GM19043 (cell line): ENCODE results near the gene SNCB.

Source experiments
- ATAC-seq: cut with Tn5 transposase; IDR thresholded peaks from one replicate; pipeline ENCODE4 v1.9.1; 2021; ENCODE audit warnings: low read depth; ENCODE audit not compliant: unreplicated experiment

SNCB gene

DNA sequence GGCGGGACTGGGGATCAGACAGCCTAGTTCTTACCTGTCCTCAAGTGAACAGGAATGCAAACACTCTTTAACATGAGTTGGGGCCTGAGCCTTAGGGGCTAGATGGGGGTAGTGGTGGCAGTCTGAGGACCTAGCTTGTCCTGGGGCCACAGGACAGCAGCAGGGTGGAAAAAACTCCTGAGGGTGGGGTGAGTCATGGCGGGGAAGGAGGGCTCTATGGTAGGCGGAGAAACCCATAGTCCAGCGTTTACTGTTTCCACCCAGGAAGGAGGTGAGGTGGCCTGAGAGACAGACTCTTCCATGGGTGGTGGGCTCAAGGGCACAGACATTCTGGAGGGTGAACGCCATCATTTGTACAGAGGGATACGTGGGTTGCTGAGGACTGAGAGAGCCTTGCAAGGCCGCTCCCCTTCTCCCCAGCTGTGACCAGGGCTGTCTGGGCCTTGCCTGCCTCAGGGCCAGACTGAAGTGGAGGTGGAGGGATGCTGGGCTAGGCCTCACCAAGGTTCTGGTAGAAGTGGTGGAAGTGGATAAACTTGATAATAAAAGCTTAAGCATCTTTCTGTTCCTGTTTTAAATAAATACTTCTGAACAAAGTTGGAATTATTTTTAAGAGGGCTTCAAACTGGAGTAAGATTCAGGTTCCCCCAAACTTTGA lies 15.8 kb upstream of the SNCB start:
- no peak for ATAC-seq

DNA sequence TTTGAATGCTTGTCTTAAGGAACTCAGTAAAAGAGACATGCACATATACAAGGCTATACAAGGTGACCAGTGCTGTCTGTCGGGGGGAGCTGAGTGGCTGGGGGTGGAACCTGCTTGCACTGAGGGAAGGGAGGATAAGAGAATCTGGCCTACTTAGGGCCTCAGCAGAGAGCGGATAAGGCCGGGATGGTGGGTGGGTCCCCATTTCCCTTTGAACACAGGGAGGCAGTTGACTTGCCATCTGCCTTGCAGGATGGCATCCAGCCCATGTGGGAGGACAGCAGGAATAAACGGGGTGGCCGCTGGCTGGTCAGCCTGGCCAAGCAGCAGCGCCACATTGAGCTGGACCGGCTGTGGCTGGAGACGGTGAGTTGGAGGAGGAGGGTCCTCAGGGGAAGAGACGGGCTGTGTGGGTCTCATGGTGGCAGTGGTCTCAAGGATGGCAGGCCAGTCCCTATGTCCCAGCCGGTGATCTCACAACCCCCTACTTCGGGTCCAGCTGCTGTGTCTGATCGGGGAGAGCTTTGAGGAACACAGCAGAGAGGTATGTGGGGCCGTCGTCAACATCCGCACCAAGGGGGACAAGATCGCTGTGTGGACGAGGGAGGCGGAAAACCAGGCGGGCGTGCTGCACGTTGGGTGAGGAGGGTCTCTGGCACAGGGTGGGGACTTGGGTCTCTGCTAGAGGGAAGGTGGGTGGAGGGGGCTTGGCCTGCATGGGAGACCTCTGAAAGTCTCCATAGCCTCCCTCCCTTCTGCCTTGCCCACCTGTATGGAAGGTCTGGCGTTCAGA lies 14.7 kb upstream of the SNCB start:
- ATAC-seq = no peak

- ATAC-seq = no peak
Observed at GRCh38 chr5:176644294-176644693, 14.0 kb upstream of the SNCB start.

- ATAC-seq = no peak
Observed at GRCh38 chr5:176643491-176644219, 13.3 kb upstream of the SNCB start.

DNA sequence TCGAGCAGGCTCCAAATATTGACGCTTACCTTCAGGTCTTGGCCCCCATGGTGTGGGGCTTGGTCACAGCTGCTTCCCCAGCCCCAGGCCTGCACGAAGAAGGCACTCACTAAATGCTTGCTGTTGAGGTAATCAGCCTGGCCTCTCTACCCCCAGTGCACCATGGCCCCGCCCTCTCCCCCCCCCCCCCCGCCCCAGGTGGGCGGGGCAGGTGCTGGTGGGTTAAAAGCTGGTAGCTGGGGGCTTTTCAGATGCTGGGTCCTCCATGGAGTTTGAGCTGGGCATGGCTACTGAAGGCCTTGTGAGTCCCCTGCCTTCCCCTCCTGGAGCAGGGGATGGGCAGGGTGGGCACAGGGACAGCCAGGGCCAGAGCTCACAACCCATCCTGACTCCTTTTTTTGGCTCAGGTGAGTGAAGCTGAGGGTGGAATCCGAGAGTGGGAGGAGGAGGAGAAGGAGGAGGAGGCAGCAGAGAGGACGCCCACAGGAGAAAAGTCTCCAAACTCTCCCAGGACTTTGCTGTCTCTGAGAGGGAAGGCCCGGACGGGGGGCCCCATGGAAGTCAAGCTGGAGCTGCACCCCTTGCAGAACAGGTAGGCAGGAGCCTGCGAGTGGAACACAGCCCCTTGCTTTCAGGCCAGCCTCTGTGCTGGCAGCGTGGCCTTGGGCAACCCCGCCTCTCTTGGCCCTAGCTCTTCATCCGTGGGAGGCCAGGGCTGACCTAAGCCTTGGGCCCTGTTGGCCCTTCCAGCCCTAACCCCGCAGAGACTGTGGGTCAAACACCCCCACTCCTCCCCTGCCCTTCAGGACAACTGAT lies 12.5 kb upstream of the SNCB start:
- no peak for ATAC-seq

DNA sequence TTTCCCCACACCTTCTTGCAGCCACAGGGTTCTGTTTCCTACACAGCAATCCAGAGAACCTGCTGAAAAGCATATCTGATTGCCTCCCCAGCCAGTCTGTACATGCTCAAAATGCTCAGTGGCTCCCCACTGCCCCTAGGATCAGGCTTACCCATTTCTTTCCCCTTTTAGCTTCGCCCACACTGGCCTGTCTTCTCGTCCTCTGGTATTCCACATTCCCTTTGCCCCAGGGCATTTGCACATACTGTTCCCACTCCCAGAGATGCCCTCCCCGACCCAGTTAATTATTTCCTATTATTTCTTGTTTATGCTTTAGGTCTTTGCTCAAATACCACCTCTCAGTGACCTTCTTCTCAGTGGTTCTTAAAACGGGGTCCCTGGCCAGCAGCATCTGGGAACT lies 10.3 kb upstream of the SNCB start:
- no peak for ATAC-seq

GRCh38 chr5:176639981-176640380 lies 9.6 kb upstream of the SNCB start:
- no peak for ATAC-seq

DNA sequence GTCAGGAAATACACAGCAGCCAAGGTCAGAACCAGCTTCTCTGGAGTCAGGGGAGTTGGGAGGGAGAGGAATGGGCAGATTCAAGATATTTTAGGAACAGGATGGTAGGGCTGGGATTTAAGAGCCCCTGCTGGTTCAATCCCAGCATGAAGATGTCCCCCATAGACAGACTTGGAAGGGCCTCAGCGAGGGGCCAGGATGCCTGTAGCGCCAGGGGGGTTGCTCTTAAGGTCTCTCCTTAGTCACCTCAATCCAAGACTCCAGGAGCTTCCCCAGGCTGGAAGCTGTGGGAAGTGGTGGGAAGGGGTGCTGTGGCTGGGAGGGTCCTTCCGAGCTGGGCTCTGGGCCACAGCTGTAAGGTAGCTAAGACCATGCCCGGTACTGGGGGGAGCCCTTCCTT lies 8.9 kb upstream of the SNCB start:
- ATAC-seq = no peak

DNA sequence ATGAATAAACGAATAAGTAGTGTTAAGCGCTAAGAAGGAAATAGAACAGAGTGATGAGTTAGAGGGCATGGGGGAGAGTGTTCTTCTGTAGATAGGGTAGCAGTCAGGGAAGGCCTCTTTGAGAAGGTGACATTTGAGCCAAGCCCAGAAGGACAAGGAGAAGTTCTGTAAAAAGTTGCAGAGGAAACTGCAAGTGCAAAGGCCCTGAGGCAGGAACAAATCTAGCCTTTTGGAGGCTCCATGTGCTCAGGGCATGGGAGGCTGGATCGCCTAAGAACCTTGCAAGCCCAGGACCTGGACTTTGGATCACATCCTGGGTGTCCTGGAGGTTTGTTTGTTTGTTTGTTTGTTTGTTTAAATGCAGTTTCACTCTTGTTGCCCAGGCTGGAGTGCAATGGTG lies 8.1 kb upstream of the SNCB start:
- ATAC-seq = no peak

- ATAC-seq = no peak
Observed at GRCh38 chr5:176637556-176637955, 7.2 kb upstream of the SNCB start.

DNA sequence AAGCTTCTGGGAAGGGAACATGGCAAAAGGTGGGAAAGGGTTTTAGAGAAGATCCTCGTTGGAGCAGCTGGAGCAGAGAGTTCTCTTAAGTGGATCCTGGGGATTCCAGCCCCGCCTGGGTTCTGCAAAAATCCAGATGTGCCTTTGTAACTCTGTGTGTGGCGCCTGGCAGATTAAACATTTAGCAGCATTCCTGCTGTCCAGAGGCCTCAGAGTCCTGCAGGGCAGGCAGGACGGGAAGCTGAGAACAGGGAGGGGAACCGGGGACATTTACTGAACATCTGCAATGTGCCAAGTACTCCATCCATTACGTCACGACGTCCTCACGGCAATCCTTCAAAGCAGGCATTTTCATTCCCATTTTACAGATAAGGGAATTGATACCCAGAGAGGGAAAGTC lies 6.1 kb upstream of the SNCB start:
- ATAC-seq = no peak

DNA sequence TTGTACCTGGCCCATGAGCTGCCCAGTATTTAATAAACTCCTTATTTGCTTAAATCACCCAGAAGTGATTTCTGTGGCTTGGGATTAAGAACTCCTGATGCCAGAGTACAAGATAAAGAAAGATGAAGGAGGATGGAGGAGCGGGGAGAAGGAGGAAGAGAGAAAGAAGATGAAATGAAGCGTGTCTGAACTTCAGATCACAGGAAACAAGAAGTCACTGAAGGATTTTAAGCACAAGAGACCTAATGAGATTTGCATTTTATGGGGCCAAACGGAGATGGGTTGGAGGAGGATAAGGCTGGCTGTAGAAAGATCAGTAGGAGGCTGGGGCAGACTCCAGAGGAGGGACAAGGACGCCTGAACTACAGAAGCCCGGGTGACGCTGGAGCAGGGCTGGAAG lies 3.3 kb upstream of the SNCB start:
- no peak for ATAC-seq

DNA sequence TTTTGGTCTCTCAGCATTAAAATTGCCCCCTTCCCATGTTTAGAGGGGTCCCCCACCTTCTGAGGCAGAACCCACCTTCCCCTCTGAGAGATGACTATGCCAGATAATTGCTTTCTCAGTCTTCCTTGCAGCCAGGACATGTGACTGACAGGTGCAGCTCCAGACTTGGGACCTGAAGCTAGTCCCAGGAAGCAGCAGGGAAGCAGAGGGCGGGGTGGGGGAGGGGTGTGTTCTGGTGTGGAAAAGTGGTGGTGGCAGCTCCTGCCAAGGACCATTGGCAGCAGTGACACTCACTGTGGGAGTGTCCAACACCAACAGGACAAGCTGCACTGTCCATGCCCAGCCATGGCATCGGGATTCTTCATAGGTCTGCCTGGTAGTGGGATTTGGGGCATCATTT lies 2.4 kb upstream of the SNCB start:
- no peak for ATAC-seq

- ATAC-seq = no peak
Observed at GRCh38 chr5:176631383-176632200, 1.3 kb upstream of the SNCB start.

DNA sequence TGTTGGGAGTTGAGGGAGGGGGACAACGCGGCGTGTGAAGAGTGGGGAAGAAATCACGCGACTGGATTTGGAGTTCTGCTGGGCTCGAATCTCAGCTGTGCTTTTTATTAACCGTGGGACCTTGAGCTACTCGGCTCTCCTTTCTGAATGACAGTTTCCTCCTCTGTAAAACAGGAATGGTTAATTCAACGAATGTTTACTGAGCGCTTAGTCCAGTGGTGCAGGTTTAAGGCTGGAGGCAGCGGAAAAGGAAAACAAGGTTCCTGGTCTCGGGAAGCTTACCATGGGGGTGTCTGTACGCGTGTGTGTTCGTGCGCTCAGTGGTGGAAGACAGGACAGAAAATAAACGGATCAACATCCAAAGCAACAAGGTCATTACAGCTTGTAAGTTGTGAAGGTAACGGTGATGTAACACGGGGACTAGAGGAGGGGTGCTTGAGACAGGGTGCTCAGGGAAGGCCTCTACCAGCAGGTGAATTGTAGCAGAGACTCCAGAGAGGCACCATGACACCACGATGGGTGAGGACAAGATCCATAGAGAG lies 418 bp upstream of the SNCB start:
- no peak for ATAC-seq

- ATAC-seq = no peak
Observed at GRCh38 chr5:176629317-176629852, 949 bp downstream of the SNCB start.

DNA sequence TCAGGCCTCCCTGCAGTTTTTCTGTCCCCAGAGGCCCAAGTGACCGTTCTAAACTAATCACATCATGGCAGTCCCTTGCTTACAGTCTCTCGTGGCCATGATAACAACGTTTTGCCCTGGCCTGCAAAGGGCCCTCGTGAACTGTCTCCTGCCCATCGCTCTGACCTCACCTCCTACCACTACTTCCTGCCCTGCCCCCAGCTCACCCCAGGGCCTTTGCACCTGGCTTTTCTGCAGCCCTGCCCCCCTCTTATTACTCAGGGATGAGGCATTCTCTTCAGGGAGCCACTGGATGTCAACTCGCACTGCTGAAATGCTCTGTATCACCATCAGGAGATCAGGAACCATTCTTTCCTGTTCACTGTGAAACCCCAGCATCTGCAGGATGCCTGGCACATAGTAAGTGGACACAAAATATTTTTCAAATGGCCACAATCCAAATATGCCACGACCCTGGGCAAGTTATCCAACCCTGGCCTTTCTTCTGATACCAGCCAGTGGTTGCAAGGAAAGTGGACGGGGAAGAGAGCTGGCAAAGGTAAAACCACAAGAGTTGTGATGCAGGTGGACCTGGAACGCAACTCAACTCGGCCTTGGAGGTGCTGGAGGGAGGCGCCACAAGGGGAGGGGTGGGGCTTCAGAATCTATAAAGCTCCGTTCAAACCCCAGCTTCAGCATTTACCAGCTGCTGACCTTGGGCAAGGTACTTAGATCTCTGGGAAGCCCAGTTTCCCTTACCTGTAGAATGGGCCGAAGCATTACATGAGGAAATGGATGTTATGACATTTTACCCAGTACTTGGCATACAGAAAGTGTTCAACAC lies 1.7 kb downstream of the SNCB start:
- no peak for ATAC-seq

DNA sequence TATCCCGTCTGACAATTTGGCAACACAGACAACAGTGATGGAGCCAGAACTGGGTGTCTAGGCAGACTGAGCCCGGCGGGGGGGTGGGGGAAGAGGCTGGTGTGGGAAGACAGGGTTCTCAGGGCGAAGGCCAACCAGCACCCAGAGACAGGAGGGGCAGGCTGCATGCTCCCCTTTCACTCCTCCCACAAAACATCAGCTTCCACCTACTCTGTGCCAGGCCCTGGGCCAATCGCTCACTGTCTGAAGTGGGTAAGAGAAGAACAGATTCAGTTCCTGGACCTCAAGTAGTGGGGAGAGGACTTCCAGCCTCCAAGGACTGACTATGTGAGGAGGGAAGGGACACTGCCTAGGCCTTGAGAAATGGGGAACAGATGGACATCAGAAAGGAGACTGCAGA lies 2.8 kb downstream of the SNCB start:
- ATAC-seq = no peak

GRCh38 chr5:176626876-176627236 lies 3.5 kb downstream of the SNCB start:
- ATAC-seq = no peak
